Globus pallidus (tissue), 1 donor: ENCODE data around the gene CCNL1.
"Not testable (repeated sequence)": the region's sequence is repeated elsewhere in the genome, so short reads cannot be mapped to it uniquely, and the experiment has no call there.

Experiments used
- DNase-seq: peaks from one replicate; pipeline ENCODE4 v3.0.0-alpha.2; 2015; ENCODE audit warnings: low spot score

The CCNL1 gene

GRCh38 chr3:157170861-157171260 is 10.9 kb upstream of the CCNL1 start:
- DNase-seq: no peak

- DNase-seq: no peak
These were observed 7.6 kb upstream of the CCNL1 start for GRCh38 chr3:157167371-157168042.

- no peak for DNase-seq
These were observed 6.6 kb upstream of the CCNL1 start for GRCh38 chr3:157166561-157166960.

- DNase-seq: no peak
These were observed 6.2 kb upstream of the CCNL1 start for GRCh38 chr3:157166115-157166514.

GRCh38 chr3:157163217-157163953 is 3.4 kb upstream of the CCNL1 start:
- no peak for DNase-seq

GRCh38 chr3:157162620-157163019 is 2.7 kb upstream of the CCNL1 start:
- not testable (repeated sequence) for DNase-seq

GRCh38 chr3:157160658-157161424 is 894 bp upstream of the CCNL1 start:
- no peak for DNase-seq

- peak; percentile 38 for DNase-seq
These were observed 748 bp downstream of the CCNL1 start for GRCh38 chr3:157159037-157159761.

- no peak for DNase-seq
These were observed 2.1 kb downstream of the CCNL1 start for GRCh38 chr3:157157836-157158235.

- DNase-seq: no peak
These were observed 2.9 kb downstream of the CCNL1 start for GRCh38 chr3:157156837-157157635.

- no peak for DNase-seq
These were observed 4.4 kb downstream of the CCNL1 start for GRCh38 chr3:157155591-157155990.

GRCh38 chr3:157154563-157155330 is 5.2 kb downstream of the CCNL1 start:
- no peak for DNase-seq

GRCh38 chr3:157152930-157153329 is 7.0 kb downstream of the CCNL1 start:
- DNase-seq: no peak

- no peak for DNase-seq
These were observed 7.5 kb downstream of the CCNL1 start for GRCh38 chr3:157152438-157152837.

GRCh38 chr3:157151627-157152026 is 8.3 kb downstream of the CCNL1 start:
- no peak for DNase-seq

- DNase-seq: no peak
These were observed 8.8 kb downstream of the CCNL1 start for GRCh38 chr3:157151151-157151550.

- no peak for DNase-seq
These were observed 10.7 kb downstream of the CCNL1 start for GRCh38 chr3:157149136-157149696.

GRCh38 chr3:157148196-157148889 is 11.6 kb downstream of the CCNL1 start:
- no peak for DNase-seq

GRCh38 chr3:157147099-157147803 is 12.7 kb downstream of the CCNL1 start:
- no peak for DNase-seq
